H1 (cell line): ENCODE measurements around the gene EPB41L3.

Experiments used
- CTCF ChIP-seq, 3 experiments: IDR thresholded peaks; 1 replicate in 2 of 3; 2 replicates in 1 of 3; pipeline versions ENCODE4 v1.5.1 to v1.6.1; 2011; ENCODE audit warnings: low read length in 3 of 3, mild to moderate bottlenecking in 3 of 3, inconsistent platforms in 2 of 3, low read depth in 1 of 3, moderate library complexity in 1 of 3; ENCODE audit not compliant: insufficient read depth in 1 of 3; ENCODE audit errors: control extremely low read depth in 1 of 3
- EGR1 ChIP-seq: IDR thresholded peaks from 2 replicates; pipeline ENCODE4 v1.6.1; 2011; ENCODE audit warnings: low read depth, low read length, borderline replicate concordance
- FOSL1 ChIP-seq: IDR thresholded peaks from 2 replicates; pipeline ENCODE4 v1.6.1; 2011; ENCODE audit warnings: mild to moderate bottlenecking, low read depth, low read length, moderate library complexity; ENCODE audit not compliant: insufficient read depth
- GABPA ChIP-seq: IDR thresholded peaks from 2 replicates; pipeline ENCODE4 v1.6.1; 2011; ENCODE audit warnings: mild to moderate bottlenecking, low read length, moderate library complexity, borderline replicate concordance; ENCODE audit not compliant: insufficient read depth
- NRF1 ChIP-seq: IDR thresholded peaks from 2 replicates; pipeline ENCODE4 v1.6.1; 2011; ENCODE audit warnings: mild to moderate bottlenecking, low read depth, low read length, improper control_type of control experiment

DNA sequence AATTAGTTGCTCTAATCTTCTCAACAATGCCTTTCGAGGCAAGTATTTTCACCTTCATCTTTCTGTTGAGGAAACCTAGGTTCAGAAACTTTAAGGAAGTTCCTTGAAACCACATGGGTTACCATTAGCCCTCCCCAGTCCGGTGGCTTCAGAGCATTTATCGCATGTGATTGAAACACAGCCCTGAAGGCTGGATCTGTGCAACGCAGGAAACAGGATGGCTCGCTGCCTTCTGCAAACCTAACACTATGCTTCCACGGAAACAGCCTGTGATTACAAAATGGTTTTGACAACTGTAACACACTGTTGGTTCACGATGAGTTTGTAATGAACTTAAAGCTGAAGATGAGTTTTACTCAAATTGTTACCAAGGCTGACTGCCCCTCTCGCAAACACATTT is 68.5 kb downstream of the EPB41L3 start:
- TF ChIP-seq FOSL1, result no peak
- no peak for TF ChIP-seq EGR1
- no peak for TF ChIP-seq GABPA
- TF ChIP-seq CTCF (IDR thresholded peaks at IDR 0.05; ENCODE audit: control extremely low read depth in 1 of 3, insufficient read depth in 1 of 3, low read depth in 1 of 3, low read length in 3 of 3), result no peak
- no peak for TF ChIP-seq NRF1
